ENCODE measurements around the gene CDH1.

CDH1 gene

DNA sequence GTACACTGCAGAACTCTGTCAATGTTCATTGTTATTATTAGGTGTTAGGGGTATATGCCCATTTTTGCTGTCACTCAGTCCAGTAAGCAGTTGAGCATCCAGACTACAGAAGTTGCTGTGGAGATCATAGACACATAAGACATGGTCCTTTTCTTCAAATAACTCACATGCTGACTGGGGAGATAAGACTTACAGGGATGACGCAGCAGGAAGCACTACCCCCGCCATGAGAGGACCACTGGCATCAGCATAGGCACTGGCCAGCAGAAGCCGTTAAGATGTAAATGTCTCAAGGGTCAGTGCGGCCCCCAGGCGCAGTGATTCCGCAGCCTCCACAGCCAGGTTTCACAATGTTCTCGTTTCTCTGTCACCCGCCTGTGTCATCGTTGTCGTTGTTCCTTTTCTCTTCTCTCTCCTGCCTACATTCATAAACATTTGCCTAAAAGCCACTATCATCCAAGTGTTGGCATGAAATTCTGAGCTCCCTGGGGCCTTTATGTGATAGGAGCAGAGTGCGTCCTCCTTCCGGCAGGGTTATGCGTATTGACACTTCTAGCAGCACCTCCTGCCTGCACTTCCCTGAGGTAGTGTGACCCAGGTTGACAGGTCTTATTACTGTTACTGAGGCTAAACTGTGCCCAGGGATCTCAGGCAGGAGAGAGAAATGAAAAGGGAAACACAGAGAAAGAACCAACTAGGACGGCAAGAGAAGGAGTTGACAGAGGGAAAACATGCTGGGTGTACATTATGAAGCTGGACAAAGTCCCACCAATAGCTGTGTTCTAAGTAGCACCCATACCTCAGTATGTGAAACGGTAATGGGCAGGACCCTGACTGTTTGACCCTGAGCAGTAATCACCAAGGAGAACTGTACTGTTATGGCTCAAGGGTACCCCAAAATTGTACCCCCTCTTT is 124.1 kb downstream of the CDH1 start:
- no peak for DNase-seq

DNA sequence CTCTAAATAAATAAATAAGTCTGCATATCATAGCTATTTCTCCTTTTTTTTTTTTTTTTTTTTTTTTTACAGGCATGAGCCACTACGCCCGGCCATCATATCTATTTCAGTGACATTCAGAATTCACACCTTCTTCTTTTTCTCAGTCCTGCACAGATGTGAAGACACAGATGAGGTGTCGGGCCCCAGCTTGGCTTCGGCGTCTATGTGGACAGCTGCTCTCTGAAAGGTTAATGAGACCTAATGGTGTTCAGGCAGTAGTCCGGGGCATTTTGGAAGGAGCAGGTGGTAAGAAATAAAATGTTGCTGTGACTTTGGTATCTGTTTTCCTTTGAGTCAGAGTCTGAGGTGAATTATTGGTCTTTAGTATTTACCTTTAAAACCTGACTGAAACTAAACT is 129.8 kb downstream of the CDH1 start:
- DNase-seq, result no peak

DNA sequence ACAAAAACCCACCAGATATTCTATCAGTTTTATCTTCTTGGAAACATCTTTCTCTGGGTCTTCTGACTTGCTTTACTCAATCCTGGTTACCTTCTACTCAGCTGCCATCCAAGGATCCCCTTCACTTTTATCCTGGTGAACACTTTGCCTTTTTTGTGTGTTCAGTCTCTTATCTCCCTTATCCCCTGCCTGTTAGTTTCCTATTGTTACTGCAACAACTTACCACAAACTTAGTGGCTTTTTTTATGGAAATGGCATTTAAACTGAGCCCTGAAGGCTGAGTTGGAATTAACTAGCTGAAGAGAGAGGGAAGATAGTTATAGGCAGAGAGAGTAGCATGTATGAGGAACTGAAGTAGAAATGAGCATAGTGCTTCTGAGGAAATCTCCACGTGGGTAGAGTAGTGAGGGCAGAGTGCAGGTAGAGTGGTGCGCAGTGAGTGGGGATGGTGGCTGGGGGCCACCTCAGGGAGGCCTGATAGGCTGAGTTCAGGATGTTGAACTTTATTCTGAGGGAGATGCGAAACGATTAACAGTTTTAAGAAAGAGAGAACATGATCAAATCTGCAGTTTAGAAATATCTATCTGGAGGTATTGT is 132.5 kb downstream of the CDH1 start:
- no peak for DNase-seq

DNA sequence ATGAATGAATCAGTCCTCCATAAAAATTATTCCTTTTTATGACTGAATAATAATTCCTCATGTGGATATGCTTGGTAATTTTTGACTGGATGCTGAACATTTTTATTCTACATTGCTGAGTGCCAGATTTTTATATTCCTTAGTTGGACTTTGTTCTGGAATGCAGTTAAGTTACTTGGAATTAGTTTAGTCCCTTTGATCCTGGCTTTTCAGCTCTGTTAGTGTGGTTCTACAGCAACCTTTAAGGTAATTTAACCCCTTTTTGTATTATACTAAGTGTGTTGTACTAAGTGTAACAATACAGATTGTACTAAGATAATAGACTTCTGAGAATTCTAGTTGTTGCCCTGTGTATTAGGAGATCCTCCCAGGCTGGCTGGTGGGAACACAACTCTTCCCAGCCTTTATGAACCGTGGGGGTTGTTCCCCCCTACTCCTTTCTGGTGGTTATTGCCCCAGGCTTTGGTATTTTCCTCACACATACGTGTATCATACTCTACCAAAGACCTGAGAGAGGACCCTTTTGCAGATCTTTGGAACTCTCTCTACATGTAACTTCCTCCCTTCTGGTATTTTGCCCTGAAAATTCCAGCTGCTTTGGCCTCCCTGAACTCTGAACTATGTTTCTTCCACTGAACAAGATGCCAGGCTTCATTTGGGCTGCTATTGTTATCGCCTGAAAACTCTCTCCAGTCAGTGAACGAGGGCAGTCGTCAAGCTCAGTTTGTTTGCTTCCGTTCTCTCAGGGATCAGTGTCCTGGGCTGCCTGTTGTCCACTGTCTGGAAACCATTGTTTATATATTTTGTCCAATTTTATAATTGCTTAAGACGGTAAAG is 136.8 kb downstream of the CDH1 start:
- DNase-seq, result no peak

DNA sequence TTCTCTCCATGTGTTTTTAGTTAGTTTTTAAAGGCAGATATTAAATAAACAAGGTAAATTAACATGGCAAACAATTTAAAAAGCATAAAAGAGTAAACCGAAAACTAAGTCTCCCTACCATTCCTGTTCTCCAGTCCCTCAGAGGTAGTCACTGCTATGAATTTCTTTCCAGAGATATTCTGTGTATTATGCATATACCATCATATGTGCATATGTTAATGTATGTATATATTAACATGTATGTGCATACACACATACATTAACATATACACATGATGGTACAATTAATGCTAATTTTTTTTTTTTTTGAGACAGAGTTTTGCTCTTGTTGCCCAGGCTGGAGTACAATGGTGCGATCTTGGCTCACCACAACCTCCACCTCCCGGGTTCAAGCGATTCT is 138.8 kb downstream of the CDH1 start:
- DNase-seq, result no peak

DNA sequence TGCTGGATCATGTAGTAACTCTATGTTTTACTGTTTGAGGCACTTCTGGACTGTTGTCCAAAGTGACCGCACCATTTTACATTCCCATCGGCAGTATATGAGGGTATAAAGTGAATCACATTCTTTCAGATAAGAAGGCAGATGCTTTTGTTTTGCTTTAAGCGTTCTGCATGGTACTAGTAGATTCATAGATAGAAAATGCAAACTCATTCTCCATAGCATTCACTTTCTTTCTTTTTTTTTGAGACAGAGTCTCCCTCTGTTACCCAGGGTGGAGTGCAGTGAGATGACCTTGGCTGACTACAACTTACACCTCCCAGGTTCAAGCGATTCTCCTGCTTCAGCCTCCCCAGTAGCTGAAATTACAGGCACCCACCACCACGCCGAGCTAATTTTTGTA is 146.6 kb downstream of the CDH1 start:
- DNase-seq, result no peak

DNA sequence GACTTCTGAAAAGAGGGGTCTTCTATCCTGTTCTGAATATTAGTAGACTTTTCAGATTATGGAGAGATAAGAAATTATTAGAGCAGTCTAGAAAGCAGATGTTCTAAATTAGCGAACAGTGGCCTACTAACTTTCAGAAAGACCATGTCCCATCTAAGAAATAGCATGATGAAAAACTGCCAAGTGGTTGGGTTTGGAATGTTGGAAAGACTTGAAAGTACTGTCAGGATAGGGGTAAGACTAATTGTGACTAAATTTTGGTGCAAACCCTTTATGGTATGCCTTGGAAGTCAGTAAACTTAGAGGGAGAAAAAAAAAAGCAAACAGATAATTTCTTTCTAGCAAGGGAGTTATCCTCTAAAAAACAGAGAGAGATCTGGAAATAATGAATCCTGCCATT is 147.3 kb downstream of the CDH1 start:
- no peak for DNase-seq

Measured in activated CD4-positive, alpha-beta T cell treated with anti-CD3 and anti-CD28 coated beads, Interleukin-2, amount 50 U/mL, for 4 hours (primary cell).